Measurements from ENCODE around the gene SH3RF3. TPM values are rescaled to one million over a fixed set of nuclear protein-coding genes. Genes with fewer than 3 reads are reported as not detected.

Gene SH3RF3
- total RNA-seq, 1 experiment from 2014 or later, result 1.0 TPM

GRCh38 chr2:109521233-109522062 is 392.4 kb downstream of the SH3RF3 start:
- Mint-ChIP-seq H3K36me3 (no peaks in the 10 kb centered on the region), H3K4me3 (no peak overlapping the region), H3K4me1 (peaks cover 3% of the 10 kb centered on the region; the same call in 1 of the 2 replicates), H3K27ac (no peak overlapping the region), H3K27me3 (ENCODE audit: low read depth) (no peaks in the 10 kb centered on the region), H3K9me3 (no peaks in the 10 kb centered on the region)
- ChIA-PET POLR2A (no interaction called here), CTCF (no interaction called here)
- DNase-seq (ENCODE audit: low spot score) (no peak), ATAC-seq (no peak)
- no peak for TF ChIP-seq IRF1 (CRISPR knock-in tag; IDR thresholded peaks at IDR 0.05)
- TF ChIP-seq TEAD1 (CRISPR knock-in tag; IDR thresholded peaks at IDR 0.05), result no peak
- TF ChIP-seq ETV6 (CRISPR knock-in tag; IDR thresholded peaks at IDR 0.05), result no peak
- TF ChIP-seq ZNF425 (CRISPR knock-in tag; conservative IDR thresholded peaks at IDR 0.05), result no peak

- POLR2A ChIA-PET, result no interaction called here
- H3K4me1 Mint-ChIP-seq, result no peaks in the 10 kb centered on the region
- no peak for TF ChIP-seq MXD4 (CRISPR knock-in tag; IDR thresholded peaks at IDR 0.05; ENCODE audit: borderline replicate concordance)
- no peak for TF ChIP-seq ATF6 (CRISPR knock-in tag; IDR thresholded peaks at IDR 0.05)
- TF ChIP-seq SOX15 (CRISPR knock-in tag; IDR thresholded peaks at IDR 0.05), result no peak
- TF ChIP-seq ARID4B (CRISPR knock-in tag; IDR thresholded peaks at IDR 0.05; ENCODE audit: borderline replicate concordance), result no peak
- TF ChIP-seq CREB1 (CRISPR knock-in tag; IDR thresholded peaks at IDR 0.05), result no peak
- TF ChIP-seq ZNF425 (CRISPR knock-in tag; conservative IDR thresholded peaks at IDR 0.05), result no peak
- no peak for TF ChIP-seq FOXP4 (CRISPR knock-in tag; IDR thresholded peaks at IDR 0.05)
- no peak for TF ChIP-seq NFATC4 (CRISPR knock-in tag; IDR thresholded peaks at IDR 0.05)
- TF ChIP-seq TCF7 (CRISPR knock-in tag; IDR thresholded peaks at IDR 0.05; ENCODE audit: low read depth), result no peak
- TF ChIP-seq CREM (CRISPR knock-in tag; IDR thresholded peaks at IDR 0.05), result no peak
- TF ChIP-seq NR3C1 (CRISPR knock-in tag; conservative IDR thresholded peaks at IDR 0.05; ENCODE audit: low read depth), result no peak
- TF ChIP-seq FOXJ3 (CRISPR knock-in tag; IDR thresholded peaks at IDR 0.05; ENCODE audit: borderline replicate concordance), result no peak
- TF ChIP-seq MLX (CRISPR knock-in tag; IDR thresholded peaks at IDR 0.05), result no peak
Measured at GRCh38 chr2:109522063-109522374, 393.0 kb downstream of the SH3RF3 start.

More at GRCh38 chr2:109522063-109522374, 393.0 kb downstream of the SH3RF3 start:
- Mint-ChIP-seq H3K4me3 (no peak overlapping the region), H3K27ac (no peak overlapping the region), H3K36me3 (no peaks in the 10 kb centered on the region), H3K27me3 (ENCODE audit: low read depth) (no peaks in the 10 kb centered on the region), H3K9me3 (no peaks in the 10 kb centered on the region)
- DNase-seq (ENCODE audit: low spot score) (no peak), ATAC-seq (no peak)
- CTCF ChIA-PET, result no interaction called here

All from WTC11 (cell line).